HCEC 1CT (cell line): ENCODE data around the gene BPGM.
A peak's percentile ranks its signal among the peaks of the same experiment; 100 is the strongest.

ENCODE experiments used
- DNase-seq: peaks from one replicate; pipeline ENCODE4 v3.0.0-alpha.2; 2017

BPGM gene

GRCh38 chr7:134646425-134647305, at the start of gene BPGM:
Gene BPGM, plus strand, starts transcription at chr7:134646853. Its CDS starts 14,655 bp downstream, at chr7:134661508.
- peak; percentile 100 for DNase-seq

DNA sequence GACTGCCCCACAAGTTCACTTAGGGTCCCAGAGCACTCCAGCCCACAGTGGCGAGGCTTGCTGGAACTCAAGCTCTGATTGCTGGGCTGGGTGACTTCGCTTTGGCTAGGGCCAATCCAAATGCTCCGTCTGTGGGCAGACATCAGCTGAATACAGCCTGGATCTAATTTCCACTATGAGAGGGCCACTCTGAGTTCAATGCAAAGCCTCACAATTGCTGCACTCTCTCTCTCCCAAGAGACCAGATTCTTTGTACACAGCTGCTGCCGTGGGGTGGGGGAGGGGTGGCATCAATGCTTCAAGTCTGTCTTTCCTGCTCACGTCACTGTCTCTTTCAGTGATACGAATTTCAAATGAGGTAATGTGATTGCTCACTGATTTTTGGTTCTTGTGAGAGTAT, 47.3 kb upstream of the BPGM start:
- no peak for DNase-seq

DNA sequence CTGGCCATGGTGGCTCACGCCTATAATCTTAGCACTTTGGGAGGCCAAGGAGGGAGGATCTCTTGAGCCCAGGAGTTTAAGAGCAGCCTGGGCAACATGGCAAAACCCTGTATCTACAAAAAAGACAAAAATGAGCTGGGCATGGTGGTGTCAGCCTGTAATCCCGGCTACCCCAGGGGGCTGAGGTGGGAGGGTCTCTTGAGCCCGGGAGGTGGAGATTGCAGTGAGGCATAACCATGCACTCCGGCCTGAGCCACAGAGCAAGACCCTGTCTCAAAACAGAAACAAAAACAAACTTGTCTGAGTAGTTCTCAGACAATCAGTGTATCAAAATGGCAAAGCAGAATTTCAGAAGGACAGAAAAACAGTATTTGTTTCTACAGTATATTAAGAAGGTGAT, 45.2 kb upstream of the BPGM start:
- no peak for DNase-seq

GRCh38 chr7:134602881-134603451, 43.7 kb upstream of the BPGM start:
- DNase-seq: no peak

- DNase-seq: peak; percentile 43
These were observed 40.4 kb upstream of the BPGM start for GRCh38 chr7:134605978-134606923.

- no peak for DNase-seq
These were observed 35.0 kb upstream of the BPGM start for GRCh38 chr7:134611611-134612151.

DNA sequence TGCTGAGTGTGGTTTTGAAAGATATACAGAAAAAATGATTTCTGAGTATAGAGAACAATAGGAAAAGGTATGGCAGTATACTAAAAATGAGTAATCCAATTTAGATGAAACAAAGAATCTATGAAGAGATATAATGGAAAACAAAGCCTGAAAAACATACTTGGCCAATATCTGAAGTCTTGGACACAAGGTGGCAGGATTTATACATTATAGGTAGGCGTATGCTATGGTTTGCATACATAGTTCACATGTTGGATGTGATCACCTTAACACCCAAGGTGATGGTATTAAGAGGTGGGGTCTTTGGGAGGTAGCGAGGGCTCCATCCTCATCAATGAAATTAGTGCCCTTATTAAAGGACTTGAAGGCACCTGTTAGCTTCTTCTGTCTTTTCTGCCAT, 34.5 kb upstream of the BPGM start:
- DNase-seq: no peak

GRCh38 chr7:134613623-134614347, 32.9 kb upstream of the BPGM start:
- peak; percentile 98 for DNase-seq

DNA sequence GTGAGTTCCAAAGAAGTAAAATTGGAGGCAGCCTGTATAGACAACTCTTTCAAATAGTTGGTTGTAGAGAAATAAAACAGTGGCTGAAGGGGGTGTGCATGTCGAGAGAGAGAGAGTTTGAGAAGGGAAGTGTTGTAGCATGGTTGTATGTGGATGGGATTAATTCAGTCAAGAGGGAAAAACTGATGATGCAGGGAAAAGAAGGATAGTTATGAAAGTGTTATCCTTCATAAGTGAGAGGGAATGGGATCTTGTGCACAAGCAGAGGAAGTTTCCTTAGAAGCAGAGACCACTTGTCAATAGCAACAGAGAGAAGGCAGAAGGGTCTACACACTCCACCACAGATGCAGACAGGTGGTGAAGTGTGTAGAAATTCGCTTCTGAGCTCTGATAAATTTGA, 30.0 kb upstream of the BPGM start:
- no peak for DNase-seq

DNA sequence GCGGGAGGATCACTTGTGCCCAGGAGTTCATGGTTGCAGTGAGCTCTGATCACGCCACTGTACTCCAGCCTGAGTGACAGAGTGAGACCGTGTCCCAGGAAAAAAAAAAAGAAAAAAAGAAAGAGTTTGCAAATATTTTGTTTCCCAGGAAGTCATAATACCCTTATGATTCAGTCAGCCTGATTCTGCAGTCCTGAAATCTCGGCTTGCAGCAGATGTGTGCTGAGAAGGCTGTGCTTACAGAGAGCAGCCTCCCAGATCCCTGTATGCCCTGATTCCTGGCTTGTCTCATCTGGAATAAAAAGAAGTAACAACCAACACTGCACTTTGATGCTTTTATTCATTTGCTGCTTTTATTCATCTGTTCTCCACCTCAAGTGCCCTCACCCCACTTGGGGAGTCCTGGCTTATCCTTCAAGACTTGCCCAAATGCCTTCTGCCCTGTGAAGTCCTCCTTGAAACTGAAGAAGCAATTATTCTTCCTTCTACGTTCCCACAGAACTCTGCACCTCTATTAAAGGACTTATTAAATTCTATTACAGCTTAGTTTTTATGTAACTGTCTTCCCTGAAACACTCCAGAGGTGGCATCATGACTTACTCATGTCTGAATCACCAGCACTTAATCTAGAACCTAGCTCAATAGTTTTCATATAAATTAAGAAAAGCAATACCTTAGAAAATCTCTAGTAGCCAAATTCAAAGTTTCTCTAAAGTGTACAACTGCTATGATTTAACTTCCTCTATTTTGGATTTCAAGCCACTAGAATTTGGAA, 27.7 kb upstream of the BPGM start:
- DNase-seq: peak; percentile 78

DNA sequence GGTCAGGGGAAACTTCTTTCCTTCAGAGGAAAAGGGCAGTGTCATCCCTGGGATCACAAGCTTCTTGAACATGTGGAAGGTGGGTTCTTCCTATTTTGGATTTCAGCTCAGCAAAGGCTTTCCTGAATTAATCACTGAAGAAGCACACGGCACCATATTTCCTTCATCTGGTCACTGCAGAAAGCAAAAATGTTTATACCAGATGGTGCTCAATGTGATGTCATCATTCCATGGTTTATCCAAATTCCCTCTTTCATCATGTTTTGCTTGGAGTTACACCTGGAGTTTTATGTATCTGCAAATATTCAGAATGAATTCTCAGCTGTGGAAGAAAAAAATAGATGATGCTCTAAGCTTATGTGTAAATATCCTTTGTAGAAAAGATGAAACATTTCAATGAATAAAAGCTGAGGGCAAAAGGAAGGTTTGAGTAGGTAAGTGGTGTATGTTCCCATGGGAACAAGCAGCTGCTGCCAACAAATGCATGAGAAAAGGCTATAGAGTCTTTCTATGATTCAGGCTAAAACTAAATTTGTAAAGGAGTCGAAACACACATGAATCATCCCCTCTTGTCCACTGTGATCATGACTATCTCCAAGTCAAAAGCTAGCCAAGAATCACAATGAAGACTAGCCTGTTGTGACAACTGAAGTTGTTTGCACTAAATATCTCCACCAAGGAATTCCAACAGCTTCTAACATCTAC, 26.9 kb upstream of the BPGM start:
- peak; percentile 94 for DNase-seq

DNA sequence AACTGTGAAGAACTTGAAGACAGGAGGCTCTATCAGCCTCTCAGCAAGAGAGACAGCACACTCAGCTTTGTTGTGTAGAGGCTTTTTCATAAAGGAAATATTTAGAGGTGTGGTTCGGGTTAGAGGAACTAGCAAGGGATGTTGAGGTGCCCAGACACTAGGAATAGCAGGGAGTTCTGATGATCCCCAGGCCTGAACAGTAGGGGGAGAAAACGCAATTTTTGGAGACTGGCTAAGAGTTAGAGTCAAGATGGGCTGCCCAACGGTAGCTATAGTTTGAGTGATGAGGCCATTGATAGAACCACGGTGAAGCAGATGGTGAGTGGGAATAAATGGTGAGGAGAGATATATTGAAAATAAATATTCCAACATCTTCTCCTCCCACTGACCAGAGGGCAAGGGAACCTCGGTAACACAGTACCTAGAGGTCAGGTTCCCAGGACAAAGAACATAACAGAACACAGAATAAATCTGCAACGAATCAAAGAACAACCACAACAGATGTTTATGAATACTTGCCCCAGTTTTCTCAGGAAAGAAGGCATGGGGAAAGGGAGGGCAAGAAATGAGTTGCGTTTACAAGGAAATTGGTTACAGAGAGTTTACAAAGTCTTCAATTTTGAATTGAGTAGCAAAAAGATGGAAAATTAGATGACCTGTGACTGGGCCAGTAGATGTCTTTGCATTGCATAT, 24.2 kb upstream of the BPGM start:
- no peak for DNase-seq

DNA sequence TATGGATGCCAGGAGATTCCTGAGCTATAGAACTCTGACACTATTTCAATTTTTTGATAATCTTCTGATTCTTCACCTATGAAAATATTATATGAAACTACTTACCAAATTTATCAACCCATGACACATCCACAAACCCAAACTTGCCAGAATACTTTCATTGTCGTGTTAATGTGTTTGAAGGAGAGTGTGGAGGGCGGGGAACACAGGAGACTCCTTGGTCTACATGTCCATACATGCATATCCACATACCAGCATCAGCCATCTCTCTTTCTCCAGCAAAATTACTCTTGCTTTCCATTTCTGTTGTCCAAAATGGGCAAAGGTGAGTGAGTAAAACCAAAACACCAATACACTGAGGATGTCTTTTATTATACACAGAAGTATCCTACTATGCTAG, 23.5 kb upstream of the BPGM start:
- no peak for DNase-seq

DNA sequence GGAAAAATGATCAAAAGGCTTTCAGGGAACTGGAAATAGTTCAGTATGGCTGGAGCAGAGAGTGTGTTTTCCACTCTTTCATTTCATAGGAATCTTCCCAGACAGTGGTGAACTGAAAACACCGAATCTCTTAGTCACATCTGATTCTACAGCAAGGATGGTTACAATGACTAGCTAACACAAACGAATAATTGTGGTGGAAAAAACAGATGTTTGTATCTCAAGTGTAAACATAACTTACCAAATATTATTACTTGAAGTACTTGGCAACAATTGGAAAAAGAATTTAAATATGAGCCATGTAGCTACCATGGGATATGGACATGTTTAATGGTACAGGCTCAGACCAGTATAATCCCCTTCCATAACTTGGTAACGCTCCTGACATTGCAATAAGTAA, 21.1 kb upstream of the BPGM start:
- peak; percentile 92 for DNase-seq

GRCh38 chr7:134627109-134627774, 19.4 kb upstream of the BPGM start:
- DNase-seq: no peak

GRCh38 chr7:134627775-134628153, 18.9 kb upstream of the BPGM start:
- DNase-seq: no peak

GRCh38 chr7:134629445-134629844, 17.2 kb upstream of the BPGM start:
- DNase-seq: no peak

DNA sequence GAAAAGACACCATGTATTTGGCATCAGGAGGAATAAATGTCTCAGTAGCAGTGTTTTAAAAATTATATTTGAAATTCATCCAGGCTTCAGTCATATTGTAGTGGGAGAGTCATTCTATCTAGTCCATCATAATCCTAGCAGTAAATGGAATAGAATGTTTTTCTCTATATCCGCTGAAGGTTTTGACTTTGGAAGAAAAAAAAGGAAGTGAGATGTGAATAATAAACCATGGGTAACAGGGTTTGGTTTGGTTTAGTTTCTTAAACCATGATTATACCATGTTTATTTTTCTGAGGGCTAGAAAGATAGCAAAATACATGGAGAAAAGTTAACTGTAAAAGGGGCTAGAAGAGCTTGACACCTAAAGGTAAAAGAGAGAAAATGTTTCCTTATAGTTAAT, 16.4 kb upstream of the BPGM start:
- DNase-seq: no peak

DNA sequence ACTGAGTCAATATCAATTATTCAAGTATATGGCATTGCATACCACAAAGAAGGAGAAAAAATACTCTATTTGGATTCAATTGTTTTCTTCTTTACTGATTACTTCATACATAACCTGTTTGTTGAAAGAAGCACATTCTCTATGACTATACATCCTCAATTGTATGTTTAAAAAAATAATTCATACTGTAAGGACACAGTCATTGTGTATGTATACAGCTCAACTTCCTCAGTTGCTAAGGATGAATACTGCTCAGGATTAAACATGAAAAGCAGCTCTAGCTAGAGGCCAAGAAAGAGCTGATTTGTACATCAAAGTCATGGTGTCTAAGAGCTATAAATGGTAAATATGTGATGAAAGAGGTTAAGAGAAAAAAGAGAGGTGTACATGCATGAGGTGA, 15.8 kb upstream of the BPGM start:
- peak; percentile 5 for DNase-seq

GRCh38 chr7:134632052-134632451, 14.6 kb upstream of the BPGM start:
- DNase-seq: no peak
